Cardiac fibroblast (primary cell): ENCODE measurements around the gene ECSIT.
"Not testable (repeated sequence)": the region's sequence is repeated elsewhere in the genome, so short reads cannot be mapped to it uniquely, and the experiment has no call there.

ENCODE experiments used
- DNase-seq, 2 donors: peaks; one replicate each; pipeline versions ENCODE4 v3.0.0 to v3.0.0-alpha.2; 2010; ENCODE audit warnings: low read depth in 2 of 2
- H3K4me3 ChIP-seq, 2 donors: replicated peaks in 1 of 2; 1 replicate in 1 of 2; 2 replicates in 1 of 2; pipeline ENCODE4 v1.5.1; 2011; ENCODE audit warnings: low read depth in 2 of 2, low read length in 2 of 2, mild to moderate bottlenecking in 2 of 2, moderate library complexity in 1 of 2
- CTCF ChIP-seq: IDR thresholded peaks from one replicate; pipeline ENCODE4 v1.5.1; 2011; ENCODE audit warnings: low read depth, mild to moderate bottlenecking, low read length, inconsistent platforms

Gene ECSIT

GRCh38 chr19:11566164-11566563 lies 37.2 kb upstream of the ECSIT start:
- TF ChIP-seq CTCF: no peak
- H3K4me3 ChIP-seq: no peak overlapping the region
- DNase-seq: no peak

DNA sequence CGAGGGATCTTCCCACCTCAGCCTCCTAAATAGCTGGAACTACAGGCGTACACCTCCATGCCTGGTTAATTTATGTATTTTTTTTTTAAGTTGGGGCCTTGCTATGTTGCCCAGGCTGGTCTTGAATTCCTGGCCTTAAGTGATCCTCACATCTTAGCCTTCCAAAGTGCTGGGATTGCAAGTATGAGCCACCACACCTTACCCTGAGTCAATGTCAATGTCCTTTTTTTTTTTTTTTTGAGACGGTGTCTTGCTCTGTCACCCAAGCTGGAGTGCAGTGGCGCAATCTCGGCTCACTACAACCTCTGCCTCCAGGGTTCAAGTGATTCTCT lies 36.7 kb upstream of the ECSIT start:
- not testable (repeated sequence) for H3K4me3 ChIP-seq, DNase-seq

GRCh38 chr19:11564082-11564807 lies 35.3 kb upstream of the ECSIT start:
- H3K4me3 ChIP-seq, DNase-seq: not testable (repeated sequence)

DNA sequence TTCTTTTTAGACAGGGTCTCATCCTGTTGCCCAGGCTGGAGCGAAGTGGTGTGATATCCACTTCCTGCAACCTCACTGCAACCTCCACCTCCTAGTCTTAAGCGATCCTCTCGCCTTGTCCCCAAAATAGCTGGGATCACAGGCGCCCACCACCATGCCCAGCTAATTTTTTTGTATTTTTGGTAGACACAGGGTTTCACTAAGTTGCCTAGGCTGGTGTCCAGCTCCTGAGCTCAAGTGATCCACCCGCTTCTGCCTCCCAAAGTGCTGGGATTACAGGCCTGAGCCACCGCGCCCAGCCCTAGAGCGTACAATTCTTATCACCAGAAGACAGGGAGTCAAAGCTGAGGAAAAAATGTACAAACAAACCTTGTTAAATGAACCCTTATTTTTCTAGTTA lies 34.6 kb upstream of the ECSIT start:
- H3K4me3 ChIP-seq: no peak overlapping the region
- TF ChIP-seq CTCF: no peak
- DNase-seq: no peak

DNA sequence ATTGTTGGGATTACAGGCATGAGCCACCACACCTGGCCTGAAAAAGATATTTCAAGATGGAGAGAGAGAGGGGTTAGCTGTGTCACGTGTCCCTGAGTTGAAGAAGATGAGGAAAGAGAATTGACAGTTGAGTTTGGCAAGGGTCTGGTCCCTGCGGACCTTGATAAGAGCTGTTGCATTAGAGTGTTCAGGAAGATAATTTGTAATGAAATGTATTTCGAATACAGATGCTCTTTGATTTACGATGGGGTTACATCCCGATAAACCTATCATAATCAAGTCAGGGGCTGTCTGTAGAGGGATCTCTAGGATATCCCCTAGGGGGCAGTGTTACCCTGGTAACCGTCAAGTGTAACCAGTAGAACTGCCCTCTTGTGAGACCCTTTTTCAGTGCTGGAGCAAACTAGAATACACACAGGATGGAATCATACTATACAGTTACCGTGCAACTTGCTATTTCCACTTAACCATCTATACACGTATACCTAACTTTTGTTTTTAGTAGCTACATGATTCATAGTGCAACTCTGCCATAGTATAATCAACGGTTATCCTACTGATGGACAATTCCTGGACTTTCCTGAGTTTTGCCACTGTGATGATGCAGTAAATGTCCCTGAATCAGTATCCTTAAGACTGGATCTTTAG lies 31.6 kb upstream of the ECSIT start:
- H3K4me3 ChIP-seq: no peak overlapping the region
- DNase-seq: peak; percentile 80 to 81
- peak; percentile 60 for TF ChIP-seq CTCF

- peak; percentile 98 to 99 for DNase-seq
- TF ChIP-seq CTCF: peak; percentile 24
- peak within 1 kb of the TSS; percentile 91 for H3K4me3 ChIP-seq
These were observed 30.2 kb upstream of the ECSIT start, which contains the start of gene ELOF1 for GRCh38 chr19:11558881-11559828. Gene ELOF1, minus strand, starts transcription at chr19:11559230. Its CDS starts 4,883 bp downstream, at chr19:11554347.

- DNase-seq: no peak
- TF ChIP-seq CTCF: no peak
- H3K4me3 ChIP-seq: no peak overlapping the region
These were observed 27.9 kb upstream of the ECSIT start for GRCh38 chr19:11556634-11557420.
